GM18526 (cell line): Measurements from ENCODE around the gene NCAPD2.

Experiments used
- POLR2A ChIP-seq: IDR thresholded peaks from 3 replicates; pipeline ENCODE4 v1.6.1; 2011; ENCODE audit not compliant: insufficient read length; ENCODE audit errors: extremely low read depth

The NCAPD2 gene

GRCh38 chr12:6551496-6552139, 57.7 kb downstream of the NCAPD2 start:
- no peak for TF ChIP-seq POLR2A

DNA sequence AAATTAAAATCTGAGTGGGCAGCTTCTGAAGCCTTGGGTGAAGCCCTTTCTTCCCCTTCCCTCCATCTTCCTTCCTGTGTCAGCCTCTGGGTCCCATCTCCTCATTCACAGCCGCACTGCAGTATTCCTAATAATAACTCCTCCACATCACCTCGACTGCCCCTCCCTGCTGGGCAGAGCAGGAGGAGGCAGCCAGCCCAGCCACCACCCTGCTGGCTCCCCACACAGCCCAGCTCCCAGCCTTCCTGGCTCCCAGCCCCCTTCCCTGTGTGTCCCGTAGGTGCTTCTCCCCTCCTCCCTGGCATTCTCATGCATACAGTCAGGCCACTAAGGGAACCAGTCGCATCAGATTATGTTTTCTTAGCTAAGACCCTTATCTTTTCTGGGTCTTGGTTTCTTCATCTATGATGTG, 58.2 kb downstream of the NCAPD2 start:
- no peak for TF ChIP-seq POLR2A

DNA sequence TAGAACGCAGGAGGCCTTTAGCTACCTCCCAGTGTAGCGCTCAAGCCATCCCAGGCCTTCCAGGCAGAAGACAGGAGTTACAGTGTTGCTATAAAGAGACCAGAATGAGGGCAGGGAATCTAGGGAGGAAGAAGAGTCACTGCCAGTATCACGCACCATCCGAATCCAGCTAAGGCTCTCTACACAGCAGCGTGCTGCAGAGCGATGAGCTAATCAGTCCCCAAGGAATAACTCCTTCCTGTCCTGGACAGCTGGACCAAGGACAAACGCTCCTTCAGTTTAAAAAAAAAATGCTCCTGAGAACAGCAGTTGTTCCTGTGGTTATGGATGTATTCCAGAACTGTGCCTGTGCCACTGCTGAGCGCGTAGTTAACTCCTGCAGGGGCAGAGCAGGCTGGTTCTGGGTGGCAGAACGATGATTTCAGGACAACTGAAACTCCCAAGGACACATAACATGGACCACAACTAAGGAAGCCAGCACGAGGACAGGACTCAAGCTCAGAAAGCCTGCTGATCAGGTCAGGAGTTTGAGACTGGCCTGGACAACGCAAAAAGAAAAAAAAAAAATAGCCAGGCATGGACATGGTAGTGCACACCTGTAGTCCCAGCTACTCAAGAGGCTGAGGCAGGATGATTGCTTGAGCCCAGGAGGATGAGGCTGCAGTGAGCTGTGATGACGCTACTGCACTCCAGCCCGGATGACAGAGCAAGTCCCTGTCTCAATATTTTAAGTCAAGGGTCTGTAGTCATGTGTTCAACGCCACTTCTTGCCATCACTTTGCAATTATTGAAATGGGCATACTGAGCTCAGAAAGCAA, 59.4 kb downstream of the NCAPD2 start:
- no peak for TF ChIP-seq POLR2A

GRCh38 chr12:6554168-6555017, 60.5 kb downstream of the NCAPD2 start:
- no peak for TF ChIP-seq POLR2A

DNA sequence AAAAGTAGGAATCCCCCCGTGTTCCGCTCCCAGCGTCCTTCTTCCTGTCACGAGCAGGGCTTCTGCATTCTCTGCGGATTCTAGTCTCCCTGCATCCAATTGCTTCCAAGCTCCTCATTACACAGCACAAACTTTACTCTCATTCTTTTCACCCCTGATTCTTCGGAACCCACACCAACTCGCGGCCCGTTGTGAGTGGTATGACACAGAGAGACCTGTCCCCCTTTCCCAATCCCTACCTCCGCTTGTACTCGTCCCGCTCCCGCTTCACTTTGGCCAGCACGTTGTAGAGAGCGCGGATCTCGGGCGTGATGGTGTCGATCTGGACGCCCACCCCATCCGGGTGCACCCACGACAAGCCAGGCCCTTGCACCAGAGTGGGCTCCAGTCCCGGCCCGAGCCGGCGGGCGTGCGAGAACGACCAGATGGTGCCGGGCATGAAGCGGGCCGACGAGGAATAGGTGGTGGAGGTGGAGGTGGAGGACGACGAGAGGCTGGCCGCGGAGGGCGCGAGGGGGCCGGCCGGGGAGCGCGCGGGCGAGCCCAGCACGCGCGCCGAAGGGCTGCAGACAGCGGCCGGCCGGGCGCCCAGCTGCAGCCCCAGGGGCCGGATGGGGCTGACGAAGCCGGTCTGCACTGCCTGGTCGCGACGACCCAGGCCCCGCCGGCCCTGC, 61.3 kb downstream of the NCAPD2 start:
- TF ChIP-seq POLR2A: no peak

DNA sequence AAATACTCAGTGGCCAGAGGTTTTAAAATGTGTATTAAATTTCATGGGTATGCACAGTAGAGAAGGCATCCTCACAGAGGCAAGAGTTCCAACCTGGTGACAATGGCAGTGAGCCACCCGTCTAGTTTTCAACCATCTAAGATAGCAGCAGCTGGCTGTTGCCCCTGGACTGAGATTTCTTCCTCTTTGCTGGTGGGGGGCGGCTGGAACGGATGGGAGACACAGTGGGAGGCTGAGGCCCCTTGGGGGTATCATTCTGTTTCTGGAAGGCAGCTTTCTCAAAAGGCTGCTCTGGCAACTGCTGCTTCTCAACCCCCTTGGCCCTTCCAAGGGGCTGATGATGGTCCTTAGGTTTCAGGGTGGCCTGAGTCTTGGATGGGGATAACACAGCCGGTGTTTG, 63.0 kb downstream of the NCAPD2 start:
- no peak for TF ChIP-seq POLR2A

DNA sequence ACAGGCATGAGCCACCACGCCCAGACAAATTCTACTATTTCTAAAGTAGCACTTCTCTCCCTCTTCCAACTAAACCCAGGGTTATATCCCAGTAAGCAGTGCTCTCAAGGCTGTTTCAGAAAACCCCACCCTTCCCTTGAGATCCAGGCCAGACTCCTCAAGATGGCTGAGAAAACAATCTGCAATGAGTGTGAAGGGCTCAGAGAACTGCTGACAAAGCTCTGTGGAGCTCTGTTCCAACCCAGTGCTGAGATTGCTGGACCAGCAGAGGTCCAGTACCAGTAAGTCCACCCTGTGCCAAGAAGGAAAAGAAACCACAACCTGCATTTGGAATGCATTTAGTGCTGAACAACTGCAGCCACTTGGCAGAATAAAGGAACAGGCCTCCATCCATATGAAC, 65.6 kb downstream of the NCAPD2 start:
- no peak for TF ChIP-seq POLR2A

DNA sequence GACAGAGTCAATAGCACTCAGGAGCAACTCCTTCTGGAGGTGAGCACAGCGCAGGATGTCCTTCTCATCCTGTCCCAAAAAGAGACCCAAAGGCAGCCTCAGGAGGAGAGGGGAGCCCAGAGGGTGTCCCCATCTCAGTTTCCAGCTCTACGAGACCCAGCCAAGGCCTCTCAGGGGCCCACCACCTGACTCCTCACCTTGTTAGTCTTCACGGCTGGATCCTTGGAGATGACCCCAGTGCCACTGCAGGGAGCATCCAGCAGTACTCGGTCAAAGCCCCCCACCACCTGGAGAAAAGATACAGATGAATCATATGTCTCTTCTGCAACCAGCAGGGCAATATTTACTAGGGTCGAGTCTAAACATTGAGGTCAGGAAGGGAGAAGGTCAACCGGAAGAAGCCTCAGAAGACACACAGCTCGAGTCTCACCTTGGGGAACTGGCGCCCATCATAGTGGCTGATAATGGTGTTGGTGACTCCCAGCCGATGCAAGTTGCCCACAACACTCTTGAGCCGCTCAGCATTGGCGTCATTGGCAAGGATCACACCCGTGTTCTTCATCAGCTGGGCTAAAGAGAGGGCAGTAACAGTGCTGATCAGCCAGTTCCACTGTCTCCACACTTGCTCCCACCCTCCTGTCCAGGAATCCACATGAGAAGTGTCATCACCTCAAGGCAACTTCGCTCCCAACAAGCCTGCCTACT, 66.8 kb downstream of the NCAPD2 start:
- no peak for TF ChIP-seq POLR2A

DNA sequence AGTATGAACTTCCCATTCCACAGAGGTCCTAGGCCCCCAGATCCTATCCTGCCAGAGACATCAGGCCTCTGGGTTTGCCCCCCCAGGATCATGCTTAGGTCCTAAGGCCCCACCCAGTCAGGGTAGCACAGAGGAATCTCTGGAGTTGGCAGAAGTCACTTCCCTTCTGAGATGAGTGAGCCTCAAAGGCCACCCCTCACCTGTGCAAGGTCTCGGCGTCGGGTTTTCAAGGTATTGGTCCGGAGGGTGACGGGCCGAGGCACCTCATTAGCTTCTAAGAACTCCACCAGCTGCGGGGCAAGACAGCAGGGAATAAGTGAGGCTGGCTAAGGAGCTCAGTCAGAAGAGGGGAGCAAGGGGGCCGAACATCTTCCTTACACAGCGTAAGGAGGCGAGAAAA, 69.0 kb downstream of the NCAPD2 start:
- no peak for TF ChIP-seq POLR2A

- TF ChIP-seq POLR2A: no peak
Observed at GRCh38 chr12:6563448-6564050, 69.6 kb downstream of the NCAPD2 start.

- no peak for TF ChIP-seq POLR2A
Observed at GRCh38 chr12:6567112-6567670, 73.3 kb downstream of the NCAPD2 start.

- no peak for TF ChIP-seq POLR2A
Observed at GRCh38 chr12:6569312-6569711, 75.4 kb downstream of the NCAPD2 start.

- TF ChIP-seq POLR2A: no peak
Observed at GRCh38 chr12:6569786-6570185, 75.9 kb downstream of the NCAPD2 start.
